DMS79 treated with DMSO at 0.1 percent for 48 hours (cell line): ENCODE measurements around the gene HOXB5.

Source experiments
- DNase-seq: peaks from one replicate; lab custom pipeline; 2025; lab: John Stamatoyannopoulos, UW

The HOXB5 gene

GRCh38 chr17:48571826-48572417 lies 21.7 kb downstream of the HOXB5 start:
- DNase-seq, result no peak

GRCh38 chr17:48571024-48571818 lies 22.4 kb downstream of the HOXB5 start:
- DNase-seq, result no peak

GRCh38 chr17:48570325-48571023 lies 23.1 kb downstream of the HOXB5 start:
- no peak for DNase-seq

GRCh38 chr17:48569674-48570324 lies 23.8 kb downstream of the HOXB5 start:
- DNase-seq, result no peak

- no peak for DNase-seq
Measured at GRCh38 chr17:48569240-48569582, 24.4 kb downstream of the HOXB5 start.

GRCh38 chr17:48568499-48569239 lies 24.9 kb downstream of the HOXB5 start:
- no peak for DNase-seq

GRCh38 chr17:48567646-48568354 lies 25.8 kb downstream of the HOXB5 start:
- no peak for DNase-seq

- DNase-seq, result no peak
Measured at GRCh38 chr17:48567209-48567608, 26.4 kb downstream of the HOXB5 start.

GRCh38 chr17:48566717-48567116 lies 26.9 kb downstream of the HOXB5 start:
- DNase-seq, result no peak

GRCh38 chr17:48565925-48566710 lies 27.5 kb downstream of the HOXB5 start:
- no peak for DNase-seq

- no peak for DNase-seq
Measured at GRCh38 chr17:48565022-48565554, 28.5 kb downstream of the HOXB5 start.

- no peak for DNase-seq
Measured at GRCh38 chr17:48564188-48565021, 29.2 kb downstream of the HOXB5 start.

GRCh38 chr17:48563867-48564187 lies 29.8 kb downstream of the HOXB5 start:
- no peak for DNase-seq

- no peak for DNase-seq
Measured at GRCh38 chr17:48563385-48563838, 30.2 kb downstream of the HOXB5 start.

GRCh38 chr17:48562934-48563333 lies 30.6 kb downstream of the HOXB5 start:
- no peak for DNase-seq

GRCh38 chr17:48561884-48562810 lies 31.4 kb downstream of the HOXB5 start:
- no peak for DNase-seq

GRCh38 chr17:48559840-48560817 lies 33.5 kb downstream of the HOXB5 start:
- no peak for DNase-seq
